GM21528 (cell line): ENCODE results near the gene PHLDB3.
"Not testable (repeated sequence)": the region's sequence is repeated elsewhere in the genome, so short reads cannot be mapped to it uniquely, and the experiment has no call there.

Source experiments
- ATAC-seq: cut with Tn5 transposase; IDR thresholded peaks from one replicate; pipeline ENCODE4 v1.9.1; 2021; ENCODE audit warnings: mild to moderate bottlenecking, moderate library complexity; ENCODE audit not compliant: unreplicated experiment, low FRiP score

PHLDB3 gene

GRCh38 chr19:43447655-43448054 is 56.9 kb downstream of the PHLDB3 start:
- no peak for ATAC-seq

- no peak for ATAC-seq
Measured at GRCh38 chr19:43446746-43447489, 57.6 kb downstream of the PHLDB3 start.

- ATAC-seq: no peak
Measured at GRCh38 chr19:43445426-43445825, 59.1 kb downstream of the PHLDB3 start.

DNA sequence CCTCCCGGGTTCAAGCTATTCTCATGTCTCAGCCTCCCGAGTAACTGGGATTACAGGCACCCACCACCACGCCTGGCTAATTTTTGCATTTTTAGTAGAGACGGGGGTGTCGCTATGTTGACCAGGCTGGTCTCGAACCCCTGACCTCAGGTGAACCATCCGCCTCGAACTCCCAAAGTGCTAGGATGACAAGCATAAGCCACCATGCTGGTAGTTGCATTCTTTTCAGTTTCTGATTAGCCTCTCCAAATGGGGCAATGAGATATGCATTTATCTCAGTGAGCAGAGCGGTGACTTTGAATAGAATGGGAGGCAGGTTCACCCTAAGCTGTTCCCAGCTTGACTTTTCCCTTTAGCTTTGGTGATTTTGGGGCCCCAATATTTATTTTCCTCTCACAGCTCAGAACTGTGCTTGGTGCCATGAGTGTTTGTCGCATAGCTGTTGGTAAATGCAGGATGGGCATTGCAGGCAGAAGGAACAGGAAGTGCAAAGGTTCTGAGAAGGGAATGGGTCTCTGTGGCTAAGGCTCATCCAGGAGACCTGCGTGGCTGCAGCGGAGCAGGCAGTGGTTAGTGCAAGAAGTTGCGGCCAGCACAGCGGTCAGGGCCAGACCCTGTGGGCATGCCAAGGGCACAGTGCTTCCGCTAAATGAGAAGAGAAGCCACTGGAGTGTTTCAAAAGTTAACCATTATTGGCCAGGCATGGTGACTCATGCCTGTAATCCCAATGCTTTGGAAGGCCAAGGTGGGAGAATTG is 59.8 kb downstream of the PHLDB3 start:
- ATAC-seq: no peak

DNA sequence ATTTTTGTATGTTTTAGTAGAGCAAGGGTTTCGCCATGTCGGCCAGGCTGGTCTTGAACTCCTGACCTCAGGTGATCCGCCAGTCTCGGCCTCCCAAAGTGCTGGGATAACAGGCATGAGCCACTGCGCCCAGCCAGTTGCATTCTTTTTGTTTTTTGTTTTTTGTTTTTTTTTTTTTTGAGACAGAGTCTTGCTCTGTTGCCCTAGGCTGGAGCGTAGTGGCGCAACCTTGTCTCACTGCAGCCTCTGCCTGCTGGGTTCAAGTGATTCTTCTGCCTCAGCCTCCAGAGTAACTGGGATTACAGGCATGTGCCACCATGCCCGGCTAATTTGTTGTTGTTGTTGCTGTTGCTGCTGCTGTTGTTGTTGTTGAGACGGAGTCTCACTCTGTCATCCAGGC is 60.5 kb downstream of the PHLDB3 start:
- ATAC-seq: not testable (repeated sequence)

DNA sequence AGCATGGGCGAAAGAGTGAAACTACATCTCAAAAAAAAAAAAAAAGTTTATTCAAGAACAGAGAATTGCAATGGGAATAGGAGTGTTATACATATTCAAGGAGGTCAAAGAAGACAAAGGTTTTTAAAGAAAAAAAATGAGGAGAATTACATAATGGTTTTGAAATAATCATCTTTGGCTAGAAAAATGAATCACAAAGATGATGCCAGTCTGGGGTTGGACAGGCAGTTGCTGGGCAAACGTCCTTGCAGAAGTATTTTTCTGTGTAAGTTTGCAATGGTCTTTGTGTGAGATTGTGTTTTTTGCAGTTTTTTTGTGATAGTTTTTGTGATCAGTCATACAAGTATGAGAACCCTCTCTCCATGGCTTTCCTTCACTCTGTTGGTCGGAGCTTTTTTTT is 62.8 kb downstream of the PHLDB3 start:
- no peak for ATAC-seq

- ATAC-seq: no peak
Measured at GRCh38 chr19:43439709-43440063, 64.9 kb downstream of the PHLDB3 start.

DNA sequence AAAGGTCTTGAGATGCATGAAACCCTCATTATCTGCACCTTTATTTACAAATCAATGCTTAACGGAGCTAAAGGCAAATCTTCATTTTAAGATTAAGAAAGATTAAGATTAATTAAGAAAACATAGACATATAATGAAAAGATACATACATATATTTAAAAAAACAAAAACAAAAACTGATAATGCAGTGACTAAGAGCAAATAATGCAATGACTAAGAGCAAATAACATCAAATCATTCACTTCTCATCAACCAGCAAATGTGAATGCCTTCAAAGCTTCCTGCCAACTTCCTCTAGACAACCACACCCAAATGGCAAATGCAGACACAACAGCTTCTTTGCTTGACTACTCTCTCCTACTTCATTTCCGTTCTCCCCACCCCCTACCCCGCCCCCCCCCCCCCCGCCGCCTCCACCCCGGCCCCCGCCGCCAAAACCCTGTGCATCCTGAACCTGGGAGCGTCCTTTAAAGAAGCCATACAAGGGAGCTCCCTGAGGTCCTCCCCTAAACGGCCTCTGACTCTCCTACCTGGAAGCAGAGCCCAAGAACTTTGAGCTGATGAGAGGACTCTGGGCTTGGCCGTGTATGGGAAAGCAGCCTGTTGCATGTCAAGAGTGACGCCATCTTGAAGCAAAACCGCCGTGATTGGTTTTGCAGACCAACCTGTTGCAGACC is 65.4 kb downstream of the PHLDB3 start:
- no peak for ATAC-seq

- no peak for ATAC-seq
Measured at GRCh38 chr19:43438291-43439031, 66.1 kb downstream of the PHLDB3 start.

GRCh38 chr19:43437712-43438111 is 66.8 kb downstream of the PHLDB3 start:
- no peak for ATAC-seq

GRCh38 chr19:43437284-43437683 is 67.3 kb downstream of the PHLDB3 start:
- not testable (repeated sequence) for ATAC-seq

DNA sequence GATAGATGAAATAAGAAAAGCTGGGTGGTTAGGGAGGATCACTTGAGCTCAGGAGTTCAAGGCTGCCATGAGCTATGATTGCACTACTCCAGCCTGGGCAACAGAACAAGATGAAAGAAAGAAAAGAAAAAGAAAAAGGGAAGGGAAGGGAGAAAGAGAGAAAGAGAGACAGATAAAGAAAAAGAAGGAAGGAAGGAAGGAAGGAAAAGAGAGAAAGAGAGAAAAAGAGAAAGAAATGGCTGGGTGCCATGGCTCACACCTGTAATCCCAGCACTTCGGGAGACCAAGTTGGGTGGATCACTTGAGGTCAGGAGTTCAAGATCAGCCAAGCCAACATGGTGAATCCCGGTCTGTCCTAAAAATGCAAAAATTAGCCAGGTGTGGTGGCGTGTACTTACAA is 68.8 kb downstream of the PHLDB3 start:
- ATAC-seq: no peak

DNA sequence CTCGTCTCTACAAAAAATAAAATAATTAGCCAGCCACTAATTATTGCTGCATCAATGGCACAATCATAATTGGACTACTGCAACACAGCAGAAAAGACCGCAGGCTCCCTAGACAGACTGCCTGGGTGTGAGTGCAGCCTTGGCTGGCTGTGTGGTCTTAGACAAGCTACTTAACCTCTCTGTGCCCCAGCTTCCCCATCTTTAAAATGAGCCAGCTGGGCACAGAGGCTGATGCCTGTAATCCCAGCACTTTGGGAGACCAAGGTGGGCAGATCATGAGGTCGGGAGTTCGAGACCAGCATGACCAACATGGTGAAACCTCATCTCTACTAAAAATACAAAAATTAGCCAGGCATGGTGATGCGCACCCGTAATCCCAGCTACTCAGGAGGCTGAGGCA is 70.9 kb downstream of the PHLDB3 start:
- ATAC-seq: no peak

DNA sequence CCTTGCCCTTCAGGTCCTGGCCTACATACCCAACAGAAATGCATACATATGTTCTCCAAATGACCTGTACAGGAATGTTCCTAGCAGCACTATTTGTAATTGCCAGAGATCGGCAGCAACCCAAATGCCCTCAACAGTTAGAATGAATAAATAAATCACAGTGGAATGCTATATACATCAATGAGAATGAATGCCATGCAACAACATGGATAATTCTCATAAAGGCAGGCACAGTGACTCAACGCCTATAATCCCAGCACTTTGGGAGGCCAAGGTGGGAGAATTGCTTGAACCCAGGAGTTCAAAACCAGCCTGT is 71.2 kb downstream of the PHLDB3 start:
- no peak for ATAC-seq

GRCh38 chr19:43430976-43431375 is 73.6 kb downstream of the PHLDB3 start:
- ATAC-seq: no peak

DNA sequence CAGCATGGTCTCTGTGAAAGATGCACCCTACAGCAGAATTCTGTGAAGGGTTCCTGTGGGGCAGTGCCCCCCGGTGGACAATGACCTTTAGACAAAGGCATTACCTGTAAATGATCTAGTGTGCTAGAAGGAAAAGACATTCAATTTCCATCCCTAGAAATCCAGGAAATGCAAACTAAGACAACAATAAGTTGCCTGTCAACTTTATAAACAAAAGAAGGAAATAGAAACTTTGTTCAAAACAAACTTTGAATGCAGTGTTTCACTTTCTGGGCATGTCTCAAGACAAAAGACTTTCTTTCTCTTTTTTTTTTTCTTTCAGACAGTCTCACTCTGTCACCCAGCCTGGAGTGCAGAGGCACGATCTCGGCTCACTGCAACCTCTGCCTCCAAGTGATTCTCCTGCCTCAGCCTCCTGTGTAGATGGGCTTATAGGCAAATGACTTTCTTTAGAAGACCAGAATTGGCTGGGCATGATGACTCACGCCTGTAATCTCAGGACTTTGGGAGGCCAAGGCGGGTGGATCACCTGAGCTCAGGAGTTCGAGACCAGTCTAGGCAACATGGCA is 74.3 kb downstream of the PHLDB3 start:
- no peak for ATAC-seq

DNA sequence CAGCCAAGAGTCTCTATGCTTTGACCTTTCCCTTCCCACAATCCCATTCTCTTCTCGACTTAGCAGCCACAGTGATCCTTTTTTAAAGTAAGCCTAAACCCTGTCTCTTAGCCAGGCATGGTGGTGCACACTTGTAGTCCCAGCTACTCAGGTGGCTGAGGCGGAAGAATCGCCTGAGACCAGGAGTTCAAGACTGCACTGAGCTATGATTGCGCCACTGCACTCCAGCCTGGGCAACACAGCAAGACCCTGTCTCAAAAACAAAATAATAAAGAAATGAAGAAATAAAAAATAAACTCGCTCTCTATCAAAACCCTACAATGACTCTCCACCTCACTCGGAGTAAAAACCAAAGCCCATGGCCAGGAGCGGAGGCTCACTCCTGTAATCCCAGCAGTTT is 75.2 kb downstream of the PHLDB3 start:
- no peak for ATAC-seq

GRCh38 chr19:43425567-43426392 is 78.8 kb downstream of the PHLDB3 start:
- no peak for ATAC-seq
